ENCODE measurements around the gene FAM124B.
"Not testable (repeated sequence)": the region's sequence is repeated elsewhere in the genome, so short reads cannot be mapped to it uniquely, and the experiment has no call there.

Gene FAM124B

DNA sequence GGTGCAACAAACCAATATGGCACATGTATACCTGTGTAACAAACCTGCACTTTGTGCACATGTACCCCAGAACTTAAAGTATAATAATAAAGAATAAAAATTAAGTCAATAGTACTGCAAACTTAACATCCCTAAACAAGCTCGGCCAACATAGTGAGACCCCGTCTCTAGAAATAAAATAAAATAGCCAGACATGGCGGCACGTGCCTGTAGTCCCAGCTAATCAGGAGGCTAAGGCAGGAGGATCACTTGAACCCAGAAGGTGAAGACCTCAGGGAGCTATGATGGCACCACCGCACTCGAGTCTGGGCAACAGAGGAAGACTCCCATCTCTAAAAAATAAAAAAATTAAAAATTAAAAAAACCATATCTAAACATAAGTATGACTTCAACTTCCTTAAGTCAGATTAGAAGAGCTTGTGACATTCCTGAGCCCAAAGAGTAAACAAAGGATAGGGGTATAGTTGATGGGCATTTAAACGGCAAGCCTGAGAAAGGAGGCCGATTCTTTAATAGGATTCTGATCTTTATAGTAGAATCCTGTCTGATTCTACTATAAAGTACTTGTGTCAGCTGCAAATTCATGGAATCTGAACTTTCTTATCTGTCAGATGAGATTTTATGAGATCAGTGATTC, 1.6 kb downstream of the FAM124B start:
- no peak overlapping the region for H3K4me3 ChIP-seq (ENCODE audit: low read depth, low read length)
- DNase-seq (ENCODE audit: low read depth), result no peak
- TF ChIP-seq, protein P1, sequence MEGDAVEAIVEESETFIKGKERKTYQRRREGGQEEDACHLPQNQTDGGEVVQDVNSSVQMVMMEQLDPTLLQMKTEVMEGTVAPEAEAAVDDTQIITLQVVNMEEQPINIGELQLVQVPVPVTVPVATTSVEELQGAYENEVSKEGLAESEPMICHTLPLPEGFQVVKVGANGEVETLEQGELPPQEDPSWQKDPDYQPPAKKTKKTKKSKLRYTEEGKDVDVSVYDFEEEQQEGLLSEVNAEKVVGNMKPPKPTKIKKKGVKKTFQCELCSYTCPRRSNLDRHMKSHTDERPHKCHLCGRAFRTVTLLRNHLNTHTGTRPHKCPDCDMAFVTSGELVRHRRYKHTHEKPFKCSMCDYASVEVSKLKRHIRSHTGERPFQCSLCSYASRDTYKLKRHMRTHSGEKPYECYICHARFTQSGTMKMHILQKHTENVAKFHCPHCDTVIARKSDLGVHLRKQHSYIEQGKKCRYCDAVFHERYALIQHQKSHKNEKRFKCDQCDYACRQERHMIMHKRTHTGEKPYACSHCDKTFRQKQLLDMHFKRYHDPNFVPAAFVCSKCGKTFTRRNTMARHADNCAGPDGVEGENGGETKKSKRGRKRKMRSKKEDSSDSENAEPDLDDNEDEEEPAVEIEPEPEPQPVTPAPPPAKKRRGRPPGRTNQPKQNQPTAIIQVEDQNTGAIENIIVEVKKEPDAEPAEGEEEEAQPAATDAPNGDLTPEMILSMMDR (IDR thresholded peaks at IDR 0.05; ENCODE audit: low read depth, low read length, missing control alignments), result no peak

DNA sequence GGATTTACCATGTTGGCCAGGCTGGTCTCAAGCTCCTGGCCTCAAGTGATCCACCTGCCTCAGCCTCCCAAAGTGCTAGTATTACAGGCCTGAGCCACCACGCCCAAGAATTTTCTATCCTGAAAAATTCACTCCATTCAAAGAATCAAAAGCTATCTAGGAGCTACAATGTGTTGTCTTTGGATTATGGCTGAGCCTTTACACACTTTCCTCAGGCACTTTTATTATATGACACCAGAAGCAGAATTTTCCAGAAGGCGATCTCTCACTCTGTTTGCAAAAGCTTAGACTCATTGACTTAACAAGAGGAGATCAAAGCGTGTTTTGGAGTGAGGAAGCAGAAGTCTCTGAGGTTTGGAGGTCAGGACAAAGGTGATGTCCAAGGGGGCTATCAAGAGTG, 3.6 kb downstream of the FAM124B start:
- no peak overlapping the region for H3K4me3 ChIP-seq (ENCODE audit: low read depth, low read length)
- no peak for DNase-seq (ENCODE audit: low read depth)
- TF ChIP-seq, protein P1 (IDR thresholded peaks at IDR 0.05; ENCODE audit: low read depth, low read length, missing control alignments), result no peak

DNA sequence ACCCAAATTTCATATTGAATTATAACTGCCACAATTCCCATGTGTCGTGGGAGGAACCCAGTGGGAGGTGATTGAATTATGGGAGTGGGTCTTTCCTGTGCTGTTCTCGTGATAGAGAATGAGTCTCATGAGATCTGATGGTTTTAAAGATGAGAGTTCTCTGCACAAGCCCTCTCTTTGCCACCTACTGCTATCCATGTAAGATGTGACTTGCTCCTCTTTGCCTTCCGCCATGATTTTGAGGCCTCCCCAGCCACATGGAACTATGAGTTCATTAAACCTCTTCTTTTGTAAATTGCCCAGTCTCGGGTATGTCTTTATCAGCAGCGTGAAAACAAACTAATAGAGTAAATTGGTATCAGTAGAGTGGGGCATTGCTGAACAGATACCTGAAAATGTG, 4.8 kb downstream of the FAM124B start:
- not testable (repeated sequence) for H3K4me3 ChIP-seq (ENCODE audit: low read depth, low read length); DNase-seq (ENCODE audit: low read depth)

DNA sequence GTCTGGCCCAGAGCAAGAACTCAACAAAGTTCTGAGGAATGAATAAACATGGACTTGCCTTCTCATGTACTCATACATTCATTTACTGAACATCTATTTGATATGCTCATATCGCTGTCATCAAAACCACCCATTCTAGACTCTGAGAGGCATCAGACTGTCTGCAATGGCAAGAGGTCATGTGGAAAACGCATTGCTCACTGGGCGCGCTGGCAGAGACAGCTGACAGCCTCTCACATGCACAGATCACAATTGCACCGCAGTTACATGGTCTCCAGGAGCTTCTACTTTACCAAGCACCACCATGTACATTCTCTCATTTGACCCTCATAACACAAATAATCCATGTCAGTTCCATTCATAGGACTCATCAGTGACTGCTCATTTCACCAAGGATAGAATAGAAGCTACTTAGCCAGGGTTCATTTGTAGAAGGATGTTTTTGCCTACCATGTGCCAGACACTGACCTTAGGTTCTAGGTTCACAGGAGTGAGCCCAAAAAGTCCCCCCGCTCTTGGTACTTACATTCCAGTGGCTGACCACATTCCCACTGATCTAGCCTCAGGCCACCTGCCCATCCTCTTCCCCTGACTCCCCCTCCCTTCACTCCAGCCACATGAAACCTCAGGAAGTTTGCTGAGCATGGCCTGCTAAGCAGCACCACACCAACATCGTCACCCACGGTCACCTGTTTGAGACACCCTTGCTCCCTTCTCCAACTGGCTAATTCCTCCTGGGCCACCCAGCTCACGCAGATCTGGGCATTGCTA, 6.1 kb downstream of the FAM124B start:
- DNase-seq (ENCODE audit: low read depth), result no peak
- TF ChIP-seq, protein P1 (IDR thresholded peaks at IDR 0.05; ENCODE audit: low read depth, low read length, missing control alignments), result no peak

DNA sequence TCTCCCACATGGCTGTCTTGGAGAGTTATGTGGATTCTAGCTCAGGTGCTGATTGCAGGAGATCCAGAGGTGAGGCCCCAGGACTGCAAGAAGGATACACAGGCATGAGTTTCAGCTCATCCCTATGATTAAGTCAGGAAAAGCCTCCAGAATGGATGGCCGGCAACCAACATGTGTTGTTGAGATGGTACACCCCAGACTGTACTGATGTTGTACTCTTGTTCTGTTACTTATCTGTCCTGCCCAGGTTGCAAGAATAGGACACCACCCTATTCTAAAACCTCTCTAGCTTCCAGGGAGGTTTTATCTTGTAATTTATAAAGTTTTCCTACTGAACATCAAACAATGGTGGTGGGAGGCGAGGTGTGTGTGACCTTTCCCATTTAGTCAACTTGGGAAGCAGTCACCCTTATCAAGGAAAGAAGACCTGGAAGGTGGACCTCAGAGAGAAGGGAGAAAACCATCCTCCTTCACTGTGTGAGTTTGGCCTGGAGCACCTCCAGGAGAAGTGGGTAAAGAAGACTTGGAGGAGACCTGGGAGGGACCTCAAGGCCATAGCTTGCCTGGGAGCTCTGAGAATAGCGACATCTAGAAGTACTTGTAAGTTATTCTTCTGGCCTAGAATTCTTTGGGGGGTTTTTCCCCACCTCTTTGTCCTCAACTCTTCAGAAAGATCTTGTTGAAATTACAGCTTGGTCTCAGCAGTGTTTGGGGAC, 8.6 kb downstream of the FAM124B start:
- TF ChIP-seq, protein P1 (IDR thresholded peaks at IDR 0.05; ENCODE audit: low read depth, low read length, missing control alignments), result no peak
- no peak for DNase-seq (ENCODE audit: low read depth)
- H3K4me3 ChIP-seq (ENCODE audit: low read depth, low read length), result no peak overlapping the region

More for the DNA sequence above, 6.1 kb downstream of the FAM124B start:
- H3K4me3 ChIP-seq (ENCODE audit: low read depth, low read length), result no peak overlapping the region

DNA sequence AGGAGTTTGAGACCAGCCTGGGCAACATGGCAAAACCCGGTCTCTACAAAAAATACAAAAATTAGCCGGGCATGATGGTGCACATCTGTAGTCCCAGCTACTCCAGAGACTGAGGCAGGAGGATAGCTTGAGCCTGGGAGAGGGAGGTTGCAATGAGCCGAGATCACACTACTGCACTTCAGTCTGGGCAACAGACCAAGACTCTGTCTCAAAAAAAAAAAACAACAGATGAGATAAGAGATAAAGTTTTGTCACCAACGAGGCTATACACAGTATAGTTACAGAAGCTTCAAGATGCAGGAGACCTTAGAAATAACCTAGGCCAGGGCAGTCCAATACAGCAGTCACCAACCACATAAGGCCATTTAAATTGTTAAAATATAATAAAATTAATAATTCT, 9.4 kb downstream of the FAM124B start:
- DNase-seq (ENCODE audit: low read depth), result no peak
- no peak overlapping the region for H3K4me3 ChIP-seq (ENCODE audit: low read depth, low read length)
- TF ChIP-seq, protein P1 (IDR thresholded peaks at IDR 0.05; ENCODE audit: low read depth, low read length, missing control alignments), result no peak

DNA sequence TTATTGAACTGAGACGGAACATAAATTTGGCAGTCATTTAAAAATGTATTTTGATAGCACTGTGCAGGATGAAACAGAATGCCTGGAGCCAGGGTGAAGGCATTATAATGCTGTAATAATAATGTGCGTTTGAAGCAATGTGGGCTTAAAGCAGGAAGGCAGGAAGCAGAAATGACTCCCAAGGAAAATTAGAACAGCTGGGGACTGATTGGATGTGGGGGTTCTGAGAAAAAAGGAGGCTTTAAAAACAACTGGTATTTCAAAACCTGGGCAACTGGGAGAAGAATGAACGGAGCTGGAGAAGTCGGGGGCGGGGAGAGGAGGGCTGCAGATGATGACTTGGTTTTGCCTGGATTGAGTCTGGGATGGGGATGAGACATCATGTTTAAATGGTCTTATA, 12.6 kb downstream of the FAM124B start:
- no peak overlapping the region for H3K4me3 ChIP-seq (ENCODE audit: low read depth, low read length)
- TF ChIP-seq, protein P1 (IDR thresholded peaks at IDR 0.05; ENCODE audit: low read depth, low read length, missing control alignments), result no peak
- DNase-seq (ENCODE audit: low read depth), result no peak

Measured in GM12864 (cell line).